A549 treated with AZD9567 at 1 μM for 4 hours (cell line): ENCODE results near the gene OLFML2B. TPM values are rescaled to one million over a fixed set of nuclear protein-coding genes. Genes with fewer than 3 reads are reported as not detected.

ENCODE experiments used
- total RNA-seq: library from RNA; stranded (reverse); fragments of 200-300 nt; extraction: Qiagen RNA extraction; gene quantifications from 5 replicates; pipeline ENCODE4 v1.2.3, GENCODE V29; 2022; ENCODE audit not compliant: insufficient read depth

Gene OLFML2B
- total RNA-seq = 0.30 to 0.55 TPM (median 0.47 TPM) in 4 of 5 replicates, not detected in the other

DNA sequence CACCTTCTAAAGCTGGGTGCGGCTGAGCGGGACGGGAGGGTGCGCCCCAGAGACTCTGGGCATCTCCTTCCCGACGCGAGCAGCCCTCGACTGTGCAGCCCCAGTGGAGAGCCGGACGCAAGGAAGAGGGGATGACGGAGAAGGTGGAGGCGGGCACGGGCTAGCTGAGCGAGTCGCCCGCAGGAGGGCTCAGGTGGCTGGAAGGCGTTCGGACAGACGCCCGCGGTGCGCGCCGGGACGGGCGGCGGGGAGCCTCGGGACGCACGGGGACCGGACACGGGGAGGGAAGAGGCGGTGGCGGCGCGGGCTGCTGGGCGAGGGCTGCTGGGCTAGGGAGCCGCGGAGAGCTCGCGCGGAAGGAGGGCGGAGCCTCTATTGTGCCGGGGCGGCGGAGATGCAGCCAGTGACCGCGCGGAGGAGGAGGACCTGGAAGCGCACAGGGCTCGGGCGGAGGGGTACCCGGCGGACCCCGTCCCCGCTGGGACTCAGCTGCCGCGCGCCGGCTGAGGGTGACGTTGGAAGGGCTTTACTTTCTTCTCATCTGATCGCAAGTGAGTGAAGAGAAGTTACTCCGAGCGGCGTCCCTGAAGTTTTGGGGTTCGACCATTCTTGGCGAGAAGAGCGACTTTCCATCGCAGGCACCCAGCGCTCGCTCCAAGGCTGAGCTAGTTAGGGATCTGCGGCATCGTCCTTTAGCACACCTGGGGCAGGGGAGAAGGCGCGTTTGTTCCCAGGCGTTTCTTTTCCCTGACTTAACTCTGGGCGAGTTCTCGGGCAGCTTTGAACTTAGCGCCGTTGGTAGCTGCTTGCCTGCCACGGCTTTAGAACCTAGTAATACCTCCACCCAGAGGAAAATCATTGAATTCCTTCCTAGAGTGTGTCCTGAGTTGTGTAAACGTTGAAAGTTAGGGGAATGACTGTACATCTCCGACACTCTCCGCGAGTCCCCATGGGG lies at the start of gene OLFML2B:
Gene OLFML2B (minus strand): TSS at position 323 of the 955 bp plus-strand sequence. CDS start 439 bp downstream, outside the sequence.

DNA sequence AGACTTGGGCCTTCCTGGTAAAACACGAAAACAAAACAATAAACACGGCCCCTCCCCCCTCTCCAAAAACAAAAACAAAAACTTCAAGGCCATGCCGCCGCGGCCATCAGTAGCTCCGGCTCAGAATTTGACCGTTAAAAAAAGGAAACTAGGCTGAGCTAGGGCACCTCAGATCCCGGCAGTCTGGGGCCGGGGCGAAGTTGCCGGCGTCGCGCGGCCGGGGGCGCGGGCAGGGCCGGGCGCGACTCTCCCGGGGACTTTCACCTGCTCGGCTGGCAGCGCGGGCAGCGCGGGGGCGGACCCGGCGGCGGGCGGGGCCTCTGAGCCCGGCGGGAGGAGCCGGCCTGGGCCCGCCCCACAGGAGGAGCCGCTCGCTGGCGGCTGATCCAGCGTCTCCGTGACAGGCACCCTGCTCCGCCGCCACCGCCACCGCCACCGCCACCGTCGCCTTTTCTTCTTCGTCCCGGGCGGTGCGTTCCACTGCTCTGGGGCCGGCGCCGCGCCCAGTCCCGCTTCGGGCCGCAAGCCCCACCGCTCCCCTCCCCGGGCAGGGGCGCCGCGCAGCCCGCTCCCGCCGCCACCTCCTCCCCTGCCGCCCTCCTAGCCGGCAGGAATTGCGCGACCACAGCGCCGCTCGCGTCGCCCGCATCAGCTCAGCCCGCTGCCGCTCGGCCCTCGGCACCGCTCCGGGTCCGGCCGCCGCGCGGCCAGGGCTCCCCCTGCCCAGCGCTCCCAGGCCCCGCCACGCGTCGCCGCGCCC lies 45.8 kb upstream of the OLFML2B start, which contains the start of gene NOS1AP:
Gene NOS1AP (plus strand): TSS at position 358 of the 760 bp plus-strand sequence. CDS start 487 bp downstream, outside the sequence.

Other genes starting within 250 kb of the OLFML2B start
- 0.25 to 0.44 TPM (median 0.40 TPM) in 4 of 5 replicates, not detected in the other for gene NOS1AP, start 45.8 kb upstream of the OLFML2B start, total RNA-seq